Islet of Langerhans (tissue), 1 donor: ENCODE measurements around the gene TTC21B.
"Not testable (repeated sequence)": the region's sequence is repeated elsewhere in the genome, so short reads cannot be mapped to it uniquely, and the experiment has no call there.

Experiments
- FAIRE-seq: peaks from one replicate; lab custom pipeline; 2011; peaks lifted over from hg19 to GRCh38; lab: Jason Lieb, UNC

The TTC21B gene

DNA sequence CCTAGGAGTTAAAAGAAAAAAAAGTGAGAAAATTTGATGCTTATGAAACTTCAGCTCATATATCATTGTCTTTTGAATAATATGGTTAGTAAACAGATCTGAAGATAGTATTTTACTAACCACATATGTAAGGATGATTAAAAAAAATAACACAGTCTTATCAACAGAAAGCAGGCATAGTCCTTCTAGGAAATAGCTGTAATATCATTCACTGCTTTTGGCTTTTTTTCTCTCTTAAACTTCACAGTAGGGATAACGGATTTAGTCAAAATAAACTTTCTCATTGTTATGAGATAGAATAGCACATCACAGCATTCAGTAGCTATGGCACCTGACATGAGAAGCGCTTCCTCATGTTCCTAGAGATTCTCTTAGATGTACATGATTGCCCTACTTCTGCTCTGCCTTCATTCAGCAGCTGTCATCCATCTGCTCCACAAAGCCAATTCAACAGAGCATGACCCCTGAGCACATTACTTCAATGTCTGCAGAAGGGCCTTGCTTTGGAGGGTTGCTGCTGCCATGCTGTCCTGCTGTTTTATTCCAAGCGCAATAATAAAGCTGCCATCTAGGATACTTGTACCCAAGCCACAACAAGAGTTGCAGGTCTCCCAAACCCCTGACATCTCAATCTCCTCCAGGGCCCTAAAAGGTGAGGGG lies 67.0 kb downstream of the TTC21B start:
- FAIRE-seq, result no peak

DNA sequence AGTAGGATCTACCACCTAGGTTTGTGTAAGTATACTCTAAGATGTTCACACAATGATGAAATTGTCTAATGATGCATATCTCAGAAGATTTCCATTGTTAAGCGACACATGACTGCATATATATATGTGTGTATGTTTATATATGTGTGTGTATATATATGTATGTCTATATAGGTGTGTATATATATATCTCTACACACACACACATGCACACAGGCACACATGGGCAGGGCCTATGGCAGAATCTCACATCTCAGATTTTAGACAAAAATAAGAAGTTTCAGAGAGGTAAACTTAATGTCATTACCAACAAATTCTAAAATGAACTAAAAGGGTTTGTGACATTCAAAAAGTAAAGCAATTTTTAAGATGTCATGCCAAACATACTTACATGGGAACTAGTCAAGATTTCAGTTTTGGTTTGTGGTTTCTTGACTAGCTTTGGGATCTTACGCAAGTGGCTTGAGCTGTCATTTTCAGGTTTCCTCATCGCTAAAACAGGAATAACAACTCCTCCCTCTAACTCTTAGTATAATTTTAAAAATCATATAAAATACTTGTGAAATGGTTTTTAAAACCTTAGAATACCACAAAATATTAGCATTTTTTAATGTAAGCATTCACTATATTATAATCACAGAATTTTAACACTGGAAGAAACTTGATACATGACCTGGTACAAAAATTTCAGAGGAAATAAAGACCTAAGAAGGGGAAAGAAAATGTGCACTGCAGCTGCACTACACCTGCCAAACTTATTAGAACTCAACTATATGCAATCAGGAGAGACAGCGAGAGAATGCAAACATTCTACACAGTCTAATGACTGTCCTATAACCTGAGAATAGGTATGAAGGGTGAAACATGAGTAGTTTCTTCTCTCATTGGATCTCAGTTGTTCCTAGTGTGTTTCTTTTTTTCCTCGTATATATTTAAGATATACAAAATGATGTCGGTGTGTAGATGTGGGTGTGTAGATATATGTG lies 75.7 kb downstream of the TTC21B start:
- no peak for FAIRE-seq

DNA sequence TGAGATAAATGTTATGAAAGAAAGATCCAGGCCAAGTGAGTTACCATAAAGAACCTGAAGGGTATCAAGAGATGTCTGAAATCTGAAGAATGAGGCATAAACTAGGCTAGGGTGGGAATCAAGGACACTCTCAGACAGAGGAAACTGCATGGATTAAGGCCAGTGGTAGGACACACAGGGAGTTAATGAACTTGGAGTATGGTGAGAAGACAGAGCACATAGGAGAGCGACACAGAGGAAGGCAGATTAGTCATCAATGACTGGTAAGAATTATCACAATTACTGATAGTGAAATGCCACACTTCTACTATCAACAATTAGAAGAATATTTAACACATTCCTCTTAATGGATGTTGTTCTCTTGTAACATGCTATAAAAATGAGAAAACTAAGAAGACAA lies 76.9 kb downstream of the TTC21B start:
- FAIRE-seq, result no peak

DNA sequence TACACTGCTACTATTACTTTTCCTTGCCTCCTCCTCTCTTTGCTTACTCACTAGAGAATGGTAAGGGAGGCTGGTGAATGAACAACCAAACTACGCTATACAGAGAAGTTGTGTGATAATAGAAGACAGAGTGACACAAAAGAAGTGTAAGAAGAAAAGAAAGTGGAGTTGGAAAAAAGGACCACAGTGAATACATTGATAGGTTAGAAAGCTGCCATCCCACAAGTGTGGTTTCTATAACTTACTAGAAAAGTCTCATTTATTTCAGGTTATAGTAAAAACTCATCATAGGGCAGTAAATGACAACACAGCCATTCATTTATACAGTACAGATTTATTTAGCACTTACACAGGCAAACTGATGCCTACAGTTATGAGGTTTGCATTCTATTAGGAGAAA lies 77.3 kb downstream of the TTC21B start:
- no peak for FAIRE-seq

DNA sequence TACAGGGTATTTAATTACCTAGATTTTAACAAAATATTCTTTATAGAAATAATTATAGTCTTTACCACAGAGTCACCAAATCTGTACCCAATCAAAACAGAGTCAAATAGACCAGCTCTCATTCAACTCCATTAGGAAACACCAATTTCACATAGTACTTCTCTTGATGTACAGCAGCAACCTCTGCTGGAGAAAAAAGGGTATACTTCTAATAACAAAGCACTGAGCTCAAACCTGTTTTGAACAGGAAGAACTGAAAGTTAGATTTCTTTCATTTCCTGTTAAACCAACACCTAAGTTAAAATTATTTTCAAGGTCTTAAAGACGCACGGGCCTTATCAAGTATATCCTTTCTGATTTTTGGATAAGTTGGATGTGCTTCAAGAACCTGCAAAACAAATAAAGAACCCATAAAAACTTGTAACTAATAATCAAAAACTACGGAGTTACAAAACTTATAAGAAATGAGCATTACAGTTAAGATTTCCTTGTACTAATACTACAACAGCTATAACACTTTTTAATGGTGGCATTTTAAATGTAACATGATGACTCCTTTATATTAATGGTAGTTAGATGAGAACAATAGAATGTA lies 79.0 kb downstream of the TTC21B start:
- peak; percentile 100 for FAIRE-seq

DNA sequence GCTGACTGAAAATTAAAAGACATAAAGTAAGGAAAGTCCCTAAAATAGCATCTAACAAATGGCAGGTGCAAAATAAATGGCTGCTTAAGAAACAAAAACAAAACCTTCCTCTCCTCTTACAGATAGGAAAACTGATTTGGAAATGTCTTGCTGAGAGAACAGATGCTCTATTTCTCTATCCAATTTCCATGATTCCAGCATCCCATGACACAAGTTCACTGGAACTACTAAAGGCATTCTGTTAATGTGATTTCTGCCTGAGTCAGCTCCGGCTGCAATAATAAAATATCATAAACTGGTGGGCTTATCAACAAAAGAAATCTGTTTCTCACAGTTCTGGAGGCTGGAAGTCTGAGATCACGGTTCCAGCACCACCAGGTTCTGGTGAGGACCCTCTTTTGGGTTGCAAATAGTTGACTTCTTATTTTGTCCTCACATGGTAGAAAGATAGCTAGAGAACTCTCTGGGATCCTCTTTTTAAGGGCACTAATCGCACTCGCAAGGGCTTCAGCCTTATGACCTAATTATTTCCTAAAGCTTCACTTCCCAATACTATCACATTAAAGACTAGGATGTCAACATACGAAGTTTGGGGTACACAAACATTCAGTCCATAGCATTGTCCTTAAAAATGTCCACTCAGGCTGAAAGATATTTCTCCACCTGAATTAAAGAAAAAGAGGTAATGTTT lies 81.3 kb downstream of the TTC21B start:
- no peak for FAIRE-seq

DNA sequence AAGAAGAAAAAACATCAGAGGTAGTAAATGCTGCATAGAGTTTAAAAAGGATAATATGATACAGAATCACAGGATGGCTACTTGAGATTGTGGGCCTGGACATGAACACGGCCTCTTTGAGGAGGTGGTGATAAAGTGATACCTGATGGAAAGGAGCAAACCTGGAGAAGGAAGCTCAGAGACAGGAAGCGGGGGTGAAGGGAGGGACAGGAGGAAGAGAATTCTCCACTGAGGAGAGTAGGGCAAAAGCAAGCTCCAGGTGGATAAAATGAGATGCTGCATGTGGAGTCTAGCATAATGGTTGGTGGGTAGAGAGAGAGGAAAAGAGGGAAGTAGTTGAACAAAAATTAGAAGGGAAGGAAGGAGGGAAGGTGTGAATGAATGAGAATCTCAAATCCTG lies 82.6 kb downstream of the TTC21B start:
- FAIRE-seq, result no peak

DNA sequence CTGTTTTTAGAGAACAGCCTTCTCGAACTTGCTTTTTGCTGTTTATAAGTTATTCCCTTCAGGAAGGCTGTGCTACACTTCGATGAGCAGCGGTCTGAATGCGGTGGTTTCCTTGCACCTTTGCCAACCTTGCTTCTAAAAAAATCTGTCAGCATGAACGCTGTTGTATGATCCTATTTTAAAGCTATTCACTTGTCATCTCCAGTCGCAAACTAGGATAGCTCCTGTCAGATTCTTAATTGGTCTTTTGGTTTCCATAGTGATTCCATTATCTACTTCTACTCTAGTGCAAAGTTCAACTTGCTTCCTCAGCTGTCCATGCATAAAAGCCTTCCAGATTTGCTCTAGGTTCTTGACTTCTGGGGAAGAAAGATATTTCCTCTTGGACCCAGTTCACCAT lies 83.2 kb downstream of the TTC21B start:
- peak; percentile 36 for FAIRE-seq

DNA sequence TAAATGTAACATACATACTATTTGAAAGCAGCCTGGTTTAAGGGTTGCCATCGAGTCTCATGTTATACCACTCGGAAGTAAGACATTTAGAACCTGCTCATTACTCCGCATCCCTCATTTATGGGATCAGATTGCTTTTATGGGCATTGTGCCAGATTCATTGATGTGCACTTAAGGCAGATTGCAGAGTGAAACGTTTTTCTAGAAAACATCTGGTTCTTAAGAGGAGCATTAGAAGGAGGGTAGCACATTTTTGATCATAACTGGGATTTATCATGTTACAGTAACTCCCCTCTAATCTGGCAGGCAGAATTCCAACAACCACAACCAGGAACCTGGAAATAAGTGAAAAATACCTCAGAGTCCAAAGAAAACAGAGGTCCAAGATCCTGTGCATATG lies 85.4 kb downstream of the TTC21B start:
- no peak for FAIRE-seq

DNA sequence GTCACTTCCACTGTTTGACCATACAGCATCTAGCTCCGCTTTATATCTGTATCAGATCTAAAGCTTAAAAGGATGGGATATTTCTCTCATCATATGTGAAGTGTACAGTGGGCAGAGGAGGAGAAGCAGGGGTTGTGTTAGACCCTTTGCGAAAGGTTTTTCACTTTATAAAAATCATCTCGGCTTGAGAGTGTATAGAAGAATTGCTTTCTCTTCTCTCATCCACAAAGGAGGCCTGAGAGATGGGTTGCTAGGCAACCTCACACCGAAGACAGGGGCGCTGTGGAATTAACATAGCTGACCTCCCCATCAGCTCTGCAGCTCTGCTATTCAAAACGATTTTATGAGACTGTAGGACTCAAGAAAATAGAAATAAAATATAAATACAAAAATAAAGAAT lies 89.3 kb downstream of the TTC21B start:
- no peak for FAIRE-seq

DNA sequence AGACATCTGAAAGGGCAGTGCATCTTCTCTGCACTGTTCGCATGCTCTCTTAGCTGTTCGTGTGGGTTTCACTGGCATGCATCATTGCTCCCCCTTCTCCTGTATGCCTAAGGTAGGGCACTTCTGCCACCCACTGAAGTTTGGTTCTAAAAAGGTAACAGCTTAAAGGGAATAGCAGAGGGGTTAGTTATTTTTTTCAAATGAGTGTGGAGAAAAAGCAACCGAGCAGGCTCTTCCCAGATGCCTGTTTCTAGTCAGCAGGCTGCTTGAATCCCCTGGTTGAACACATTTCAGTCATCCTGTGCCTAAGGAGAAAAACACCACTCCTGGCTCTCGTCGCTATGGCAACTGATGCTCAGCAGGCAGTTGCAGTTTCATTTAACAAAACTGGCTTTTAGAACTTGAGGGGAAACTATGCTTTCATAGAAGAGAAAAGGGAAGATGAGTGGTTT lies 89.7 kb downstream of the TTC21B start:
- FAIRE-seq, result no peak

DNA sequence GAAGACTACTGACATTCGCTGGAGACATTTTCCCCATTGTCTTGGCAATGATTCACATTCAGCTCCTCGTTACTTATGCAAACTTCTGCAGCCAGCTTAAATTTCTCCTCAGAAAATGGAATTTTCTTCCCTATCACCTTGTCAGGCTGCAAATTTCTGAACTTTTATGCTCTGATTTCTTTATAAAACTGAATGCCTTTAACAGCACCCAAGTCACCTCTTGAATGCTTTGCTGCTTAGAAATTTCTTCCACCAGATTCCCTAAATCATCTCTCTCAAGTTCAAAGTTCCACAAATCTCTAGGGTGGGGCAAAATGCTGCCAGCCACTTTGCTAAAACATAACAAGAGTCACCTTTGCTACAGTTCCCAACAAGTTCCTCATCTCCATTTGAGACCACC lies 92.5 kb downstream of the TTC21B start:
- not testable (repeated sequence) for FAIRE-seq

DNA sequence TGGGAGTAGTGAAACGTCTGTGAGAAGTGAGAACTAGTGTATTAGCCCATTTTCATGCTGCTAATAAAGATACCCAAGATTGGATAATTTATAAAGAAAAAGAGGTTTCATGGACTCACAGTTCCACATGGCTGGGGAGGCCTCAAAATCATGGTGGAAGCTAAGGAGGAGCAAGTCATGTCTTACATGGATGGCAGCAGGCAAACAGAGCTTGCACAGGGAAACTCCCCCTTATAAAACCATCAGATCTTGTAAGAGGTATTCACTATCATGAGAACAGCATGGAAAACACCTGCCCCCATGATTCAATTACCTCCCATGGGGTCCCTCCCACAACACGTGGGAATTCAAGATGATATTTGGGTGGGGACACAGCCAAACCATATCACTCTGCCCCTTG lies 93.9 kb downstream of the TTC21B start:
- FAIRE-seq, result not testable (repeated sequence)

DNA sequence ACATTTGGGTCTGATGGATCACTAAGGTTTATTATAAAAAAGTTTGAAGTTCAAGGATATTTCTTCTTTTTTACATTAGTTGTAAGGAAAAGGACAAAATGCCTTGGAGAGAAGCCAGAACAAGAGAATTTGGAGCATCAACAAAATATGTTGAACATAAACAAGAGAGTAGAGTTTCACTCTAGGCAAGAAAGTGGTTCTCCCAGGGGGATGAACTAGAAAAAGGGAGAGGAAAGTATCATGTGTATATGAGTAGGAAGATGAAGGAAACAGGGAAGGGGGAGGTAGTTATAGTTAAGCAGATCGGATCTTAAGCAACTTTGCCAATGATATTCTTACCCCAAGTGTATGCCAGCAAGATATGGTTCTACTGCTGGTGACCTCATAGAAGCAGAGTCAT lies 95.7 kb downstream of the TTC21B start:
- FAIRE-seq, result no peak

DNA sequence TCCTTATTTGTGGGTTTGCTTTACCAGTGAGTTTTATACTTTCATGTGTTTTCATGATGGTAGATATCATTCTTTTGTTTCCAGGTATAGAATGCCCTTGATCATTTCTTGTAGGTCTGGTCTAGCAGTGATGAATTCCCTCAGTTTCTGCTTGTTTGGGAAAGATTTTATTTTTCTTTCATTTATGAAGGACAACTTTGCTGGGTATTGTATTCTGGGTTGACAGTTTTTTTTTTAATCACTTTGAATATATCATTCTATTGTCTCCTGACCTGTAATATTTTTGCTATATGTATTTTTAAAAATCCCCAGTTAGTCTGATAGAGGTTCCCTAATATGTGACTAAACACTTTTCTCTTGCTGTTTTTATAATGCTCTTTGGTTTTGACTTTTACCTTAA lies 101.2 kb downstream of the TTC21B start:
- FAIRE-seq, result no peak

DNA sequence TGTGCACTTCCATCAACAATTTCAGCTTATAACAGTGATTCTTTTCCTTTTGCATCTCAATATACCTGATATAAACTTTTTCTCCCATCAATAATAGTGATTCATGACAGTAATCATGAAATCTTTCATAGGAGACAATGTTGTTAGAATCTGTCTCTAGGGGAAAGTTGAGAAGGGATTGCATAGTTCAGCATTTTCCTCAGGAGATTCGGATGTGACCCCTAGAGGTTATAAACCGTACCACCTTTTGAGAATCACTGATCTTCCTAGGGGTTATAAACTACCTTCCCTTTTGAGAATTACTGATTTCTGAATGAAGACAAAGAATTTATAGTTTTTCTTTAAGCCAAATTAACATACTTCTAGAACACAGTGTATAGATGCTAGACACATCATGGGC lies 106.6 kb downstream of the TTC21B start:
- FAIRE-seq, result no peak

DNA sequence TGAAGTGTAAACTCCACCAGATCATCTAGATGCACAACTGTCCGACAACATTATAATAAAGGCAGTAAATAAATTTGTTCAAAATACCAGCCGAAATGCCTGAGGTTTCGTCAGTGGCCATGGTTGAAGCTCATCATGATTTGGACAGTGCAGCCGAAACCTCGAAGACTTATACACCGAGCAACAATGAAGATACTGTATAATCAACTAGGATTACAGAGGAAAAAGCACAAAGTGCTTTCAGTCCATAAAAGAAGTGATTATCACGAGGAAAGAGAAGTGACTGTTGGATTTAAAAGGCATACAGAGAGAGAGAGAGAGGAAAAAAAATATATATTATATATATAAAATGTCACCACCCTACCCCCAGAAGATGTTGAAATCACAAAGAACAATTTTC lies 107.5 kb downstream of the TTC21B start:
- FAIRE-seq, result no peak

DNA sequence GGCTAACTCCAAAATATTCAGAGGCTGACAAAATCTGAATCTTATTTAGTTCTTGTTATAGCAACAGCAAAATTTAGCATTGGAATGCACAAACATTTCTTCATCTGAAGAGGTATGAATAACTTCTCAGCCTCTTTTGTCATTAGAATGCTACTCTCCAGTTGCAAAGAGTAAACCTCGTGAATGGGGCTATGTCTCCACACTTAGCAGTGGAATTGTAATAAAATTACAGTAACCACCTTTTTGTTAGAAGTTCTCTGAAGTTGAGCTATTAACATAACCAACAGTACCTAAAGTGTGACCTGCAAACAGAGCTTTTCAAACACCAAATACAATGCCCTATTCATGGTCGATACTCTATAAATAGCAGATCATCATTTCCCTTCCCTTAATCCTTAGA lies 109.4 kb downstream of the TTC21B start:
- FAIRE-seq, result no peak

DNA sequence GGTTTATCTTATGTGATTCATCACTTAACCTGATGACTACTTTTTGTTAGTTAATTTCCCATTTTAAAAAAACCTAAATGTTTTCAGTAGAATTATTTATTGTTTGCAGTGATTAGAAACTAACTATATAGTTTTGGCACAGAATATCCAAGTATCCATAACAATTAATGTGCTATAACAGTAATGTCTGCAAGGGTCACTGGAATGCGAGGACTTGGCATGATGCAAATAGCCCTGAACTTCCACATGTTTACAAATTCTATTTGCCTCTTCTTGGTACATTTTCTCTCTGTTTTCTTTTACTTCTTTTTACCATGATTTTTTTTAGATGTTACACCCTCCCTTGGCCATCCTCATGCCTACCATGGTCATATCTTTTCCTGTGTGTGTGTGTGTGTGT lies 110.2 kb downstream of the TTC21B start:
- no peak for FAIRE-seq

DNA sequence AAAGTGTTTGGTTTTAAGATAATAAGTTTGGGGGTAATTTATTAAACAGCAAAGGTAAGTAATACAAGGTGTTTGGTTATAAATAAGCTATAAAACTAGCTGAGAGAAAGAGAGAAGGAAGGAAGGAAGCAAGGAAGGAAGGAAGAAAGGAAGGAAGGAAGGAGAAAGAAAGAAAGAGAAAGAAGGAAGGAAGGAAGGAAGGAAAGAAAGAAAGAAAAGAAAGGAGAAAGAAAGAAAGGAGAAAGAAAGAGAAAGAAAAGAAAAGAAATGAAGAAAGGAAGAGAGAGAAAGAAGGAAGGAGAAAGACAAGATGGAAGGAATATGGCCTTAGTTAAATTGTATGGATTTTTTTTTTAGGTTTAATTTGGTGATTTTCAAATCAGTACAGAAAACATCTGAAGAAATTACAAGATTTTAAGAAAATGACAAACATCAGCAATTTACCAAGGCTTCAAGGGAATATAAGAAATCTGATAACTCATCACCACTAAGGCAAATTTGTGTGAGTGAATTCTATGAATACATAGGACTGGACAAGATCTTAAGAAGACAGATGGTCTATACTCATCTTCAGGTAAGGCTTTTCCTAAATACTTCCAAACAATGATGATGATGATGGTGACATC lies 113.1 kb downstream of the TTC21B start:
- no peak for FAIRE-seq

DNA sequence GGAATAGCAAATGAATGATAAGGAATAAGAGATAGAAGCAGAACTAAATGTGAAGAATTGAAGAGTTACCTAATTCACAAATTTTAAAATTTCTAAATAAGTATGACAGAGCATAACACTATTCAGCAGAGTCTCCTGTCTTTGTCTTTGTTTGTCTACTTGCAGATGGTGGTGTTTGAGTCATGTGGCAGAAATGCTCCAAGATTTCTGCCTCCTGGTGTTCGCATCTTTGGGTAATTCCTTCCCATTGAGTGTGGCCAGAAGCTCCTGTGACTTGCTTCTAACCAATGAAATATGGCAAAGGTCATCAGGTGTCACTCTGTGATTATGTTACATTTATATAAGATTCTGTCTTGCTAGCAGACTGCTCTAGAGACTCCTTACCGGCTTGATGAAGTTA lies 114.0 kb downstream of the TTC21B start:
- FAIRE-seq, result no peak

DNA sequence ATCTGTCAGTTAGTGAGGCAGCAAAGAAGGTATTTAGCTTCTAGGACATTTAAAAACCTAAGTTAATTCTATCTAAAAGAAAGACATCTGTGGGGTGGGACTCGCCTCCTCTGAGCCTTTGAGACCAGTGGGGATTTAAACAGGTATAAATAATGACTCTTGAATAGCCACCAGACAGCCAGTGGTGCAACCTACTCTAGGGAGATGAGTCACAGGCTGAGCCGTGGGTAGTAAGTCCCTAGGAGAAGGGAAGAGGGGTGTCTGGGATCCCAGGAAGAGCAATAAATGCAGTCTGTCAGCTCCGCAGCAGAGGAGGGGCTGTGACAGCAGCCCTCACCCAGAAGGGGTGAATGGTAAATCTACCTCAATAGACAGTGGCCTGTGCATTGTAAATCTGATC lies 116.5 kb downstream of the TTC21B start:
- FAIRE-seq, result no peak
